Activated CD8-positive, alpha-beta memory T cell treated with anti-CD3 and anti-CD28 coated beads, Interleukin-2, amount 50 U/mL, for 48 hours (primary cell): ENCODE data around the gene LCNL1.
"Not testable (repeated sequence)": the region's sequence is repeated elsewhere in the genome, so short reads cannot be mapped to it uniquely, and the experiment has no call there.

ENCODE experiments used
- DNase-seq: peaks from one replicate; pipeline ENCODE4 v3.0.0-alpha.2; 2020

The LCNL1 gene

GRCh38 chr9:137028263-137029057, 45.7 kb downstream of the LCNL1 start:
- peak; percentile 84 for DNase-seq

- DNase-seq = peak; percentile 93
Measured at GRCh38 chr9:137029058-137029936, 46.5 kb downstream of the LCNL1 start.

GRCh38 chr9:137030006-137030405, 47.2 kb downstream of the LCNL1 start:
- no peak for DNase-seq

- peak; percentile 75 for DNase-seq
Measured at GRCh38 chr9:137030538-137031527, 48.0 kb downstream of the LCNL1 start.

GRCh38 chr9:137031904-137032640, 49.3 kb downstream of the LCNL1 start, which contains the start of gene FUT7:
Gene FUT7, minus strand, starts transcription at chr9:137032088. Its CDS starts 97 bp downstream, at chr9:137031991.
- DNase-seq = no peak

- no peak for DNase-seq
Measured at GRCh38 chr9:137032858-137033257, 50.1 kb downstream of the LCNL1 start.

- not testable (repeated sequence) for DNase-seq
Measured at GRCh38 chr9:137033481-137033880, 50.7 kb downstream of the LCNL1 start.

GRCh38 chr9:137034039-137034708, 51.4 kb downstream of the LCNL1 start:
- DNase-seq = no peak

- peak; percentile 94 for DNase-seq
Measured at GRCh38 chr9:137034709-137035506, 52.1 kb downstream of the LCNL1 start.
